Uterus (tissue), 4 donors: ENCODE measurements around the gene MPIG6B. TPM values are rescaled to one million over a fixed set of nuclear protein-coding genes. Genes with fewer than 3 reads are reported as not detected.
A peak's percentile ranks its signal among the peaks of the same experiment; 100 is the strongest.

Source experiments
- DNase-seq, 2 donors: peaks; one replicate each; pipeline ENCODE4 v3.0.0-alpha.2; 2019 to 2020
- H3K27ac ChIP-seq, 2 donors: fragments of 200-600 bp; sonication (generic); 1 replicate in 1 of 2; 2 replicates in 1 of 2; pipeline ENCODE4 v1.5.1; 2016 to 2018
- H3K27me3 ChIP-seq, 2 donors: fragments of 200-600 bp; sonication (generic); one replicate each; pipeline ENCODE4 v1.5.1; 2018 to 2019; ENCODE audit warnings: control low read depth in 1 of 2
- H3K36me3 ChIP-seq, 2 donors: fragments of 200-600 bp; sonication (generic); one replicate each; pipeline ENCODE4 v1.5.1; 2019; ENCODE audit warnings: control low read depth in 1 of 2
- H3K4me1 ChIP-seq, 2 donors: fragments of 200-600 bp; sonication (generic); one replicate each; pipeline ENCODE4 v1.5.1; 2018 to 2019; ENCODE audit warnings: control low read depth in 1 of 2
- H3K4me3 ChIP-seq, 2 donors: fragments of 200-600 bp; sonication (generic); 1 replicate in 1 of 2; 2 replicates in 1 of 2; pipeline ENCODE4 v1.5.1; 2018 to 2019; ENCODE audit warnings: mild to moderate bottlenecking in 1 of 2
- H3K9me3 ChIP-seq, 2 donors: fragments of 200-600 bp; sonication (generic); one replicate each; pipeline ENCODE4 v1.5.1; 2019; ENCODE audit warnings: control low read depth in 1 of 2
- POLR2A ChIP-seq, 2 donors: fragments of 450-650 bp; IDR thresholded peaks; one replicate each; pipeline ENCODE4 v1.6.1; 2016; ENCODE audit warnings: antibody characterized with exemption in 2 of 2, mild to moderate bottlenecking in 1 of 2, moderate library complexity in 1 of 2
- intact Hi-C: fragments of 100-400 bp; cut with DNase I; formaldehyde crosslinking; loops from one replicate; pipeline ENCODE4 v1.15.1; 2023; ENCODE audit warnings: low total_unique reads
- total RNA-seq, 4 donors: library from RNA; depleted of rRNA in 3 of 4; stranded (reverse); fragments of >200 nt in 3 of 4; gene quantifications; one replicate each; pipeline versions ENCODE4 v1.1.0 to v1.2.4, GENCODE V29; 2014 to 2023
- TF ChIP-seq, protein P1 (sequence below), 4 experiments: fragments of 200-600 bp in 2 of 4; fragments of 450-650 bp in 2 of 4; sonication (generic) in 2 of 4; IDR thresholded peaks; one replicate each; pipeline ENCODE4 v1.5.1; 2016 to 2019; ENCODE audit warnings: antibody characterized with exemption in 4 of 4, mild to moderate bottlenecking in 2 of 4, moderate library complexity in 1 of 4
- donor health status: DM: yes; HTN: yes; CAD: no.

Gene MPIG6B
- total RNA-seq, 4 donors from 2014 or later: 0.49 TPM; not detected in 3

- no peaks in the 10 kb centered on the region for H3K9me3 ChIP-seq
- H3K27ac ChIP-seq: peak overlapping the region in 1 of 2 donors; percentile 11
- H3K36me3 ChIP-seq: no peaks in the 10 kb centered on the region
- no peaks in the 10 kb centered on the region for H3K4me1 ChIP-seq
- no peak for DNase-seq
- no peaks in the 10 kb centered on the region for H3K27me3 ChIP-seq
- no peak overlapping the region for H3K4me3 ChIP-seq
- TF ChIP-seq POLR2A (IDR thresholded peaks at IDR 0.05): no peak
- TF ChIP-seq, protein P1, sequence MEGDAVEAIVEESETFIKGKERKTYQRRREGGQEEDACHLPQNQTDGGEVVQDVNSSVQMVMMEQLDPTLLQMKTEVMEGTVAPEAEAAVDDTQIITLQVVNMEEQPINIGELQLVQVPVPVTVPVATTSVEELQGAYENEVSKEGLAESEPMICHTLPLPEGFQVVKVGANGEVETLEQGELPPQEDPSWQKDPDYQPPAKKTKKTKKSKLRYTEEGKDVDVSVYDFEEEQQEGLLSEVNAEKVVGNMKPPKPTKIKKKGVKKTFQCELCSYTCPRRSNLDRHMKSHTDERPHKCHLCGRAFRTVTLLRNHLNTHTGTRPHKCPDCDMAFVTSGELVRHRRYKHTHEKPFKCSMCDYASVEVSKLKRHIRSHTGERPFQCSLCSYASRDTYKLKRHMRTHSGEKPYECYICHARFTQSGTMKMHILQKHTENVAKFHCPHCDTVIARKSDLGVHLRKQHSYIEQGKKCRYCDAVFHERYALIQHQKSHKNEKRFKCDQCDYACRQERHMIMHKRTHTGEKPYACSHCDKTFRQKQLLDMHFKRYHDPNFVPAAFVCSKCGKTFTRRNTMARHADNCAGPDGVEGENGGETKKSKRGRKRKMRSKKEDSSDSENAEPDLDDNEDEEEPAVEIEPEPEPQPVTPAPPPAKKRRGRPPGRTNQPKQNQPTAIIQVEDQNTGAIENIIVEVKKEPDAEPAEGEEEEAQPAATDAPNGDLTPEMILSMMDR (IDR thresholded peaks at IDR 0.05): peak in 1 of 4 experiments; percentile 3
- intact Hi-C loops: no loop called here
Measured at GRCh38 chr6:31765910-31766794, 43.0 kb downstream of the MPIG6B start.

DNA sequence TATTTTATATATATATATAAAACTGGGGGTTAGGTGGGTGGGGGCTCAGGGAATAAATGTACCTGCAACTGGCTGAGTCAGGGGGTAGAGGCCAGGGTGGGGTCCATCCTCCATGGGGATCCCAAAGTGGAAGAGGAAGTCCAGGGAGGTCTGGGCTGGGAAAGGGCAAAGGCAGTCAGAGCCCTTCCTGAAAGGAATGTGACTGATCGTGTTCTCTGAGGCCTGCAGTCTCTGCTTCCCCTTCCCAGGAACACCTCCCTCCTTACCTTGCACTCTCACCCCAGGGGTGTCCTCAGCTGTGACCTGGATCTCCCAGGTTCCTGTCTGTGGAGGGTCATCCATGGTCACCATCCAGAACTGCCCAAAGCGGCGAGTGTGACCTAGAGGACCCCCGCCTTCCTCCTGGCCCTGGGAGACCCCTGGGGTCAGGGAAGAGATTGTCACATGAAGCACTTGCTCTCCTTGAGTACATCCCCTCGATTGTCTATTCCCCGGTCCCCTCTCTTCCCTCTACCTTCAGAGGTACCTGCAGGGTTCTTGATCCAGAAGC, 44.0 kb downstream of the MPIG6B start:
- H3K4me1 ChIP-seq: no peaks in the 10 kb centered on the region
- H3K27me3 ChIP-seq: no peaks in the 10 kb centered on the region
- no peak overlapping the region for H3K27ac ChIP-seq
- TF ChIP-seq, protein P1 (IDR thresholded peaks at IDR 0.05): no peak
- TF ChIP-seq POLR2A (IDR thresholded peaks at IDR 0.05): no peak
- no peak overlapping the region for H3K4me3 ChIP-seq
- intact Hi-C loops: no loop called here
- H3K36me3 ChIP-seq: no peaks in the 10 kb centered on the region
- no peaks in the 10 kb centered on the region for H3K9me3 ChIP-seq
- DNase-seq: no peak

GRCh38 chr6:31768363-31769257, 45.4 kb downstream of the MPIG6B start:
- TF ChIP-seq, protein P1 (IDR thresholded peaks at IDR 0.05): no peak
- no peak for TF ChIP-seq POLR2A (IDR thresholded peaks at IDR 0.05)
- no peaks in the 10 kb centered on the region for H3K4me1 ChIP-seq
- no peak overlapping the region for H3K4me3 ChIP-seq
- intact Hi-C loops: no loop called here
- DNase-seq: no peak
- no peaks in the 10 kb centered on the region for H3K36me3 ChIP-seq
- no peaks in the 10 kb centered on the region for H3K27me3 ChIP-seq
- H3K27ac ChIP-seq: no peak overlapping the region
- H3K9me3 ChIP-seq: no peaks in the 10 kb centered on the region

DNA sequence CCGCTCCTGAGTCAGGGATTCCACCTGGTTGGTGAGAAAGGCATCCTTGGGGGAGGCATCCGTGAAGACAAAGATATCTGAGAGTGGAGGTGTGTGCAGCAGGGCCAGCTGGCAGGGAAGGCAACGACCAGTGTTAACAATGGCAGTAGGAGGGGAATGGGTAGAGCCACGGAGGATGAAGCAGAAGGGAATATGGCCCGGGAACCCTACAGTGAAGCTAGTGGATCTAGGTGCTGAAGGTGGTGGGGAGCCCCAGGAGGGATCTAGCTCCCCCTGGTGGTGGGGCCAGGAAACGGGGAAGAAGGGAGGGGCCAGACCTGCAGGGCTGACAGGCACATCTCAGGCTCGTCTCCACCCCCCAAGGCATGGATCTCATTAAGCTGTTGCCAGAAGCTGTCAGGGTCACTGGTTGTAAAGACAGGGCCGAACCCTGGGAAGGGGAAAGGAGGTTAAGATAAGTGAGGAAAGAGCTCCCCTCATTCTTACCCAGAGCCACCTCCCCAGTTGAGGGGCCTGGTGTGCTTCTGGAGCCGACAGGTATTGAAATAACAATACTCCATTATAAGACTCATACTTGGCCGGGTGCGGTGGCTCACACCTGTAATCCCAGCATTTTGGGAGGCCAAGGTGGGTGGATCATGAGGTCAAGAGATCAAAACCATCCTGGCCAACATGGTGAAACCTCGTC, 46.7 kb downstream of the MPIG6B start:
- intact Hi-C loops: no loop called here
- no peak overlapping the region for H3K4me3 ChIP-seq
- DNase-seq: peak in 1 of 2 donors; percentile 42

More for the DNA sequence above, 46.7 kb downstream of the MPIG6B start:
- H3K27ac ChIP-seq: no peak overlapping the region
- H3K27me3 ChIP-seq: no peaks in the 10 kb centered on the region
- TF ChIP-seq, protein P1 (IDR thresholded peaks at IDR 0.05): peak; percentile 20 to 56 (median 40)
- no peak for TF ChIP-seq POLR2A (IDR thresholded peaks at IDR 0.05)
- H3K36me3 ChIP-seq: no peaks in the 10 kb centered on the region
- no peaks in the 10 kb centered on the region for H3K4me1 ChIP-seq
- no peaks in the 10 kb centered on the region for H3K9me3 ChIP-seq
